ENCODE data around the gene CCDC154.

Gene CCDC154

DNA sequence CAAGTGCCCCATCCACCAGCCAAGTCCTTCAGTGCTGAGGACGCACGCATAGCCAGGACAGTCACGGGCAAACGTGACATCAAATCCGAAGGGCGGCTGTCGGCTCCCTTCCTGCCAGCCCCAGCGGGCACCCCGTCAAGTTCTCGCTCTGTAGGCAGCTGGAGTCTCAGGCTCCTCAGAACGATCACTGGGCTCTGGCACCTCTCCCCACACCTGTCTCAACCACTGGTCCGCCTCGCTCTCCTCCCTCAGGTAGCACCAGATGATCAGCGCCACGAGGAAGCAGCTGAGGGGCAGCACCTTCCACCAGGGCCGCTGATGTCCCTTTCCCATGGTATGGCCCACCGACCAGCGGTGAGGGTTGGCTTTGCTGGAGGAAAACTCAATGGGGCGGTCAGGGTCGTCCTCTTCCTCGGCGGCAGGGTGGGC is 24.2 kb downstream of the CCDC154 start:
- DNase-seq (ENCODE audit: low read depth) = no peak

- no peak for DNase-seq (ENCODE audit: low read depth)
Observed at GRCh38 chr16:1416521-1416941, 27.8 kb downstream of the CCDC154 start.

GRCh38 chr16:1414532-1415260 is 29.7 kb downstream of the CCDC154 start, which contains the start of gene UNKL:
Gene UNKL (minus strand): TSS chr16:1414704. CDS start chr16:1414691, 13 bp downstream.
- DNase-seq (ENCODE audit: low read depth) = peak; percentile 60

- DNase-seq (ENCODE audit: low read depth) = peak; percentile 35
Observed at GRCh38 chr16:1413684-1414531, 30.4 kb downstream of the CCDC154 start.

GRCh38 chr16:1412847-1413246 is 31.5 kb downstream of the CCDC154 start:
- DNase-seq (ENCODE audit: low read depth) = no peak

DNA sequence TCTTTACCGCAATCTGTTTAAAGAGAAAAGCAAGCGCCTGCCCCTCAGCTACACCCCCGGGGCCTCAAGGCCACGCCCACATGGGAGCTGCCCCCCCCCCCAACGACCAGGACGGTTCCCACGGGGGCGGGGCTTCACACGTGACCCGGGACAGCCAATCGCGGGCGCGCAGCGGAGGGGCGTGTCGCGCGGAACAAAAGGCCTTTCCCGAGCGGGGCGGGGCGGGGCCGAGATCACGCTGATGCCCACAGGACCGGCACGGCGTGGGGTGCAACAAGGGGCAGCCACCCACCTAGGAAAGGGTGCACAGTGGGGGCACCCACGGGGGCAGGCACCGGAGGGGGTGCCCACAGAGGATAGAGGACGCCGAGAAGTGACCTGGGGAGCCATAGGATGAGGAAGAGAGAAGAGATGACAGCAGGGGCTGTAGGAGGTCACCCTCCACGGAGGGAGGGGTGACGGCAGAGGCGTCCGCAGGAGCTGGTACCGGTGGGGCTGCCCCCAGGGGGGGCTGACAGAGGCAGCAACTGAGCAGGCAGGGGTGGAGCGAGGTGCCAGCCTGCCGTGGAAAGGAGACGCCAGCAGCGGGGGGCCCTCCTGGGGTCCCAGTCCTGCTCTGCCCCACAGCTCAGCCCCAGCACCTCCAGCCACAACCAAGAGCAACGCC is 36.1 kb downstream of the CCDC154 start:
- DNase-seq (ENCODE audit: low read depth) = peak; percentile 95

DNA sequence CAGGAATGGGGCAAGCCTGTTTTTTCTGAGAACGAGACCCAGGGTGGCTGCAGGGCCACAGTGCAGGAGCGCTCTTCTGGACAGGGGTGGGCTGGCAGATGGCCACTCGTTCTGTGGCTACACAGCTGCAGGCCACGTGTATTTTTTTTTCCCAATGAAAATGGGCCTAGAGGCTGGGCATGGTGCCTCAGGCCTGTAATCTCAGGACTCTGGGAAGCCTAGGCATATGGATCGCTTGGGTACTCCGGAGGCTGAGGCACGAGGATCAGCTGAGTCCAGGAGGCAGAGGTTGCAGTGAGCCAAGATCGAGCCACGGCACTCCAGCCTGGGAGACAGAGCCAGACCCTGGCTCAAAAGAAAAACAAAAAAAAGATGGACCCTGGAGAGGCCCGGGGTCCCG is 36.6 kb downstream of the CCDC154 start:
- no peak for DNase-seq (ENCODE audit: low read depth)

DNA sequence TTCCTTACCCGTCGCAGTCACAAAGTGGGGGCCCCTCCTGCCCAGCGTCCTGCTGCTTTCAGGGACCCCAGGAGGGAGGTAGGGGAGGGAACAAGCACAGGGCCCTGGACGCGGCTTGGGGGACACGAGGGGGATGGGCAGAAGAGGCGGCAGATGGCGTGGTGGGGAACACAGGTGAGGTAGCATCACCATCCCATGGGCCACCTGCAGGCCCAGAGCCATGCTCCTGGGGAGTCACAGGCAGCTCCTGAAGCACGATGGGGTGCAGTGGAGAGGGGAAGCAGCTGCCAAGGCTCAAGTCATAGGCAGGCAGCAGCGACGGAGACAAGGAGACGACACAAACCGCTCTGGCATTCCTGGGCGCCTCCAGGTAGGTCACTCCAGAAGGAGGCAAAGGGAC is 40.6 kb downstream of the CCDC154 start:
- no peak for DNase-seq (ENCODE audit: low read depth)

DNA sequence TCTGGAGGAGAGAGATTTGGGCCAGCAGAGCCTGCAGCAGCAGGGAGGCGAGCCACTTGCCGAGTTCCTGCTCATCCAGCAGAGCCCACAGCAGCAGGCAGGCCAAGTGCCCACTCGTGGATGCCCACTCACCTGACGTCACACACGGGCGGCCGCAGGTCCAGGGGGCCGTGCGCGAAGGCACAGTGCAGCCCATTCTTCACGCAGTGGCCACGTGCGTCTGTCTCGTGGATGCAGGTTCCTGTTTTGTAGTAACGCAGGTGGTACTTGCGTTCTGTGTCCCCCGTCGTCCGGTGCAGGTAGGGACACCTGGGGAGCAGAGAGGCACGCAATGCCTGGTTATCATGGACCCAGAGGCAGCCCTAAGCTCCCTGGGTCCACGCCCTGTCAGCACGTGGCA is 41.3 kb downstream of the CCDC154 start:
- DNase-seq (ENCODE audit: low read depth) = no peak

DNA sequence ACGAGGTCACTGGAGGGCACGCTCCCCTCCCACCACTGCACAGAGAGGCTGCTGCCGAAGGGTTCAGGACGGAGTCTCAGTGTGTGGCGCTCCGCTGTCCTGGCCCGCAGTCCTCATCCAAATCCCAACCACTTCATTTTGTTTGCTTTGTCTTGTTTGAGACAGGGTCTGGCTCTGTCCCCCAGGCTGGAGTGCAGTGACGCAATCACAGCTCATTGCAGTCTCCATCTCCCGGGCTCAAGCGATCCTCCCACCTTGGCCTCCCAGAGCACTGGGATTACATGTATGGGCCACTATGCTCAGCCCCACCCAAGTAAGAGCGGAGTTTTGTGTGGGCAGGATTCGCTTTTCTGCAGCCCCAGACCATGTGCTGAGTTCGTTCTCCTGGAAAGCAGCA is 42.6 kb downstream of the CCDC154 start:
- DNase-seq (ENCODE audit: low read depth) = no peak

GRCh38 chr16:1401061-1401757 is 43.1 kb downstream of the CCDC154 start:
- DNase-seq (ENCODE audit: low read depth) = no peak

- no peak for DNase-seq (ENCODE audit: low read depth)
Observed at GRCh38 chr16:1398826-1399581, 45.4 kb downstream of the CCDC154 start.

GRCh38 chr16:1398351-1398750 is 46.0 kb downstream of the CCDC154 start:
- no peak for DNase-seq (ENCODE audit: low read depth)

- no peak for DNase-seq (ENCODE audit: low read depth)
Observed at GRCh38 chr16:1397779-1398178, 46.6 kb downstream of the CCDC154 start.

DNA sequence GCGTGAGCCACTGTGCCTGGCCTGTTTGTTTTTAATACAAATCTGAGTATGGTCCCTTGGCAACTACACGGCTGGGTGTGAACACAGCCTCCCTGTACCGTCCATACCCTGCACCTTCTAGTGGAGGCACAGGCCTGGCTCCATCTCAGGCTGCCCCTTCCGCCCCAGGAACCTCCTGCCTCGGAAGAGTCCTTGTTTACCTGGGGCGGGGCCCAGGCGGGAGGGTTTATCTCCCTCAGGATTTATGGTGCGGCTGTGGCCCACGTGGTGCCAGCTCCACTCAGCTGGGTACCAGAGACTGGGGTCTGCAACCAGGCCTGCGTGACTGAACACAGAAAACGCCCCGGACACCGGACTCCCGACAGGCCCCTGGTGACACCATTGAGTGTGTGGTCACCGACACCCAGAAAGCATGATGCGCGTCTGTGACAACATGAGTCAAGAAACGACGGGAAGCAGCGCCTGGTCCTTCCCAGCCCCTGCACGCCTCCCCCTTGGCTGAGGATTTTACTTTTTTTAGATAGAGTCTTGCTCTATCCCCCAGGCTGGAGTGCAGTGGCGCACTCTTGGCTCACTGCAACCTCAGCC is 48.8 kb downstream of the CCDC154 start:
- no peak for DNase-seq (ENCODE audit: low read depth)

DNA sequence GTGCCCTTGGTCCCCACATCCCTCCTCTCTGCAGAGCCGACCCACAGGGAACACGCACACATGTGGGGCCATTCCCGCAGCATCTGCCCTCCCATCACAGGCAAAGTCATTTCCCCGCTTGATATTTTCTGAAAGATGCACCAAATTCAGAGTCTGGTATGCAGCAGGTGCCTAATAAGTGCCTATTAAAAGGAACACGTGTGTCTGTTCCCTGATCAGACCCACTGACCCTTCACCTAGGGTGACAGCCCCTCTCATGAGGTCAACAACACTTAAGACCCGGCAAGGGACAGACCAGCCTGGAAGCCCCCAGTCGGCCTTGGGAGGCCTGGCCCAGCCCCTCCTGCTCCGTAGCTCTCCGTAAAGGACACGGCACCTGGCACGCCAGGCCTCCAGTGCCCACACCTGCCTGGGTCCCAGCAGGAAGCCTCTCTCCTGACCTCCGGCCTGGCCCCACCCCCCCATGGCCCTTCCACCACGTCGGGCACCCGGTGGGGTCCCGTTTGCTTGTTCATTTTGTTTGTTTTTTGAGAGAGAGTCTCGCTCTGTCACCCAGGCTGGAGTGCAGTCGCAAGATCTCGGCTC is 49.9 kb downstream of the CCDC154 start:
- no peak for DNase-seq (ENCODE audit: low read depth)

DNA sequence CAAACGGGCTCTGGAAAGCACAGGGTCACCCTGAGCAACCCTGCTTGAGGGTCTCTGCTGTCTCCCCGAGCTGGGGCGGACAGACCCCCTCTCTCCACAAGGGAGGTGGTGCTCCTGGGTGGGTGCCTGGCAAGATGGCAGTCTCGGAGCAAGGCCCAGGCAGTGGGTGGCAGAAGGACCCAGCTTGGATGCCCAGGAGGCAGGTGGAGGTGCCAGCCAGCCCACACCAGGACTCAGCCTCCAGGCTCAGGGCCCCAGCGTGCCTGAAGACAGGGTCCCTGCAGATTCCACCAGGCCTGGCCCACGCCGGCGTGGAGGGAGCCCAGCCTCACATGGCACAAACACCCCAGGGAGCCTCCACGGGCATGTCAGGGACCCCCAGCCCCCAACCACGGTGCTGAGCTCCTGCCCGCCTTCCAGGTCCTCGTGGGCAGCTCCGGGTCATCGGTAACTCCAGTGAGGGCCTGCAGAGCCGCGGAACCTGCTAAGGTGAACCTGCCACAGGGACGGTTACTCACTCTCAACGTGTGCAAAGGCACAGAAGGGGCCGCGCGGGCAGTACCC is 50.7 kb downstream of the CCDC154 start:
- no peak for DNase-seq (ENCODE audit: low read depth)

DNA sequence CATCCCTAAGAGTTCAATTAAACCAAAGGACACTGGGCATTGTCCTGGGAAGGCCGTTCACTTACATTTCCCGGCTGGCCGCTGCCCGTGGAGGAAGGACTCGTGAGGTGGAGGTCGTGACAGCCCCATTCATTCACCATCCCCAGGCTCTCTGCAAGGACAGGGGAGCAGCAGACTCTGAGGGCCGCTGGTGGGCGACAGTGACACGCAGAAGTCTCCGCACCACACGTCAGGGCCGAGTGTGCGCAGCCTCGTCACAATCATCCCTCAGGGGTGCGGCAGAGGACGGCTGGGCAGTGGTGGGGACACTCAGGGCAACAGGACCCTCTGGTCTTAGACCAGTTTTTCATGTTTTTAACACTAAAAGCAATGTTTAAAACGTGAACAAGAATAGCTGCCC is 51.5 kb downstream of the CCDC154 start:
- DNase-seq (ENCODE audit: low read depth) = no peak

- no peak for DNase-seq (ENCODE audit: low read depth)
Observed at GRCh38 chr16:1390239-1390779, 54.0 kb downstream of the CCDC154 start.

GRCh38 chr16:1389762-1390161 is 54.6 kb downstream of the CCDC154 start:
- DNase-seq (ENCODE audit: low read depth) = no peak
